Liver (tissue), 3 donors: ENCODE results near the gene SCGB3A1.

Source experiments
- CTCF ChIP-seq: fragments of 150-350 bp; IDR thresholded peaks from 2 replicates; pipeline ENCODE4 v1.5.1; 2017; ENCODE audit warnings: improper control_type of control experiment, low read depth, low read length; ENCODE audit not compliant: missing input control
- GABPA ChIP-seq, 2 donors: IDR thresholded peaks in 1 of 2; conservative IDR thresholded peaks in 1 of 2; 2 replicates each; pipeline ENCODE4 v1.6.1; 2016; ENCODE audit warnings: antibody characterized with exemption in 2 of 2, mild to moderate bottlenecking in 1 of 2, moderate library complexity in 1 of 2
- JUND ChIP-seq, 2 donors: IDR thresholded peaks; 2 replicates each; pipeline ENCODE4 v1.6.1; 2016; ENCODE audit warnings: antibody characterized with exemption in 2 of 2
- MAX ChIP-seq: IDR thresholded peaks from 2 replicates; pipeline ENCODE4 v1.6.1; 2016; ENCODE audit warnings: antibody characterized with exemption
- REST ChIP-seq: IDR thresholded peaks from 2 replicates; pipeline ENCODE4 v1.6.1; 2016; ENCODE audit warnings: antibody characterized with exemption, mild to moderate bottlenecking
- SP1 ChIP-seq: IDR thresholded peaks from 2 replicates; pipeline ENCODE4 v1.6.1; 2018; ENCODE audit warnings: antibody characterized with exemption, mild to moderate bottlenecking
- TAF1 ChIP-seq: conservative IDR thresholded peaks from 2 replicates; pipeline ENCODE4 v1.6.1; 2016; ENCODE audit warnings: antibody characterized with exemption, mild to moderate bottlenecking
- YY1 ChIP-seq: IDR thresholded peaks from 2 replicates; pipeline ENCODE4 v1.6.1; 2016; ENCODE audit warnings: antibody characterized with exemption, mild to moderate bottlenecking
- donor health status: healthy.
- donor health status: healthy.

GRCh38 chr5:180613814-180614188 lies 22.5 kb upstream of the SCGB3A1 start:
- TF ChIP-seq CTCF (no peak), SP1 (no peak), JUND (IDR thresholded peaks at IDR 0.05) (no peak), REST (no peak), MAX (no peak), TAF1 (no peak), GABPA (IDR thresholded peaks at IDR 0.05 in 1 of 2, conservative IDR thresholded peaks at IDR 0.05 in 1 of 2) (no peak), YY1 (no peak)
